Tibial nerve (tissue), 4 donors: Measurements from ENCODE around the gene EML6. TPM values are rescaled to one million over a fixed set of nuclear protein-coding genes. Genes with fewer than 3 reads are reported as not detected.

ENCODE experiments used
- DNase-seq, 2 donors: peaks; one replicate each; pipeline ENCODE4 v3.0.0-alpha.2; 2019; ENCODE audit warnings: low spot score in 2 of 2
- H3K27ac ChIP-seq, 4 donors: fragments of 200-600 bp; sonication (generic) in 3 of 4; one replicate each; pipeline ENCODE4 v1.5.1; 2017 to 2019; ENCODE audit warnings: mild to moderate bottlenecking in 1 of 4
- H3K27me3 ChIP-seq, 2 donors: fragments of 200-600 bp; sonication (generic) in 1 of 2; one replicate each; pipeline versions ENCODE4 v1.5.1 to v1.6.0; 2017 to 2019
- H3K36me3 ChIP-seq, 3 donors: fragments of 200-600 bp; sonication (generic); one replicate each; pipeline ENCODE4 v1.5.1; 2018 to 2019
- H3K4me1 ChIP-seq, 4 donors: fragments of 200-600 bp; sonication (generic) in 3 of 4; one replicate each; pipeline ENCODE4 v1.5.1; 2017 to 2019
- H3K4me3 ChIP-seq, 4 donors: fragments of 200-600 bp; sonication (generic) in 3 of 4; one replicate each; pipeline ENCODE4 v1.5.1; 2017 to 2019; ENCODE audit warnings: mild to moderate bottlenecking in 1 of 4, moderate library complexity in 1 of 4
- H3K9me3 ChIP-seq, 4 donors: fragments of 200-600 bp; sonication (generic) in 3 of 4; one replicate each; pipeline ENCODE4 v1.5.1; 2017 to 2019
- EP300 ChIP-seq, 2 donors: sonication (generic); formaldehyde crosslinking; IDR thresholded peaks; one replicate each; pipeline ENCODE4 v1.6.1; 2017; ENCODE audit warnings: antibody characterized with exemption in 2 of 2, mild to moderate bottlenecking in 1 of 2
- POLR2A ChIP-seq, 2 donors: fragments of 450-650 bp; IDR thresholded peaks; one replicate each; pipeline ENCODE4 v1.6.1; 2017; ENCODE audit warnings: antibody characterized with exemption in 2 of 2, mild to moderate bottlenecking in 2 of 2, moderate library complexity in 2 of 2
- WGBS, 2 donors: methylation state at CpG; one replicate each; pipeline ENCODE4 v1.1.5; 2018; 5-methylcytosine and 5-hydroxymethylcytosine counted together
- total RNA-seq, 4 donors: library from RNA; depleted of rRNA; stranded (reverse); fragments of >200 nt; gene quantifications; one replicate each; pipeline ENCODE4 v1.1.0, GENCODE V29; 2016
- TF ChIP-seq, protein P1 (sequence below), 5 experiments: fragments of 200-600 bp in 3 of 5; fragments of 450-650 bp in 2 of 5; sonication (generic) in 3 of 5; IDR thresholded peaks; one replicate each; pipeline ENCODE4 v1.5.1; 2016 to 2019; ENCODE audit warnings: antibody characterized with exemption in 5 of 5, mild to moderate bottlenecking in 3 of 5, moderate library complexity in 2 of 5

EML6 gene
- total RNA-seq, 4 donors from 2014 or later: 0.60 to 18.0 (median 0.93) TPM

DNA sequence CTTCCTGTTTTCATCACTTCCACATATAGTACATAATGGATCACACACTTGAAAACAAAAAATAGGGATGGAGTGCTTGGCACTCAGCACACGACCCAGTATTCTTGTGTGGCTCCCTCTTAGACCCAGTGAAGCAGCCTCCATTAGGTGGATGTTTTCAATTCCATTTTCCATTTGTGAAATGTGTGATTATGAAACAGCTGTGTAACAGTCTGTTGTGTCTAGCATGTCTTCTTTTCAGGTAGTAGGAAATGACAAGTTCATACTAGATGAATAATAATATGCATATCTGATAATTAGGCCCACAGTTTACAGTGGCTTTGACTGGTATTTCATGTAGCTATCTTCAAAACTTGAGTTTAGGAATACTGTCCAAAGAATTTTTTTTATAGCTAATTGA is 35.5 kb downstream of the EML6 start:
- 59 to 75% methylated on average over 1 of the region's 1 CpG for WGBS, 2 donors
- Histone ChIP-seq H3K4me3 (no peak overlapping the region), H3K4me1 (no peaks in the 10 kb centered on the region), H3K27me3 (no peaks in the 10 kb centered on the region), H3K36me3 (no peaks in the 10 kb centered on the region), H3K9me3 (no peaks in the 10 kb centered on the region), H3K27ac (no peak overlapping the region)
- DNase-seq: no peak
- TF ChIP-seq, protein P1, sequence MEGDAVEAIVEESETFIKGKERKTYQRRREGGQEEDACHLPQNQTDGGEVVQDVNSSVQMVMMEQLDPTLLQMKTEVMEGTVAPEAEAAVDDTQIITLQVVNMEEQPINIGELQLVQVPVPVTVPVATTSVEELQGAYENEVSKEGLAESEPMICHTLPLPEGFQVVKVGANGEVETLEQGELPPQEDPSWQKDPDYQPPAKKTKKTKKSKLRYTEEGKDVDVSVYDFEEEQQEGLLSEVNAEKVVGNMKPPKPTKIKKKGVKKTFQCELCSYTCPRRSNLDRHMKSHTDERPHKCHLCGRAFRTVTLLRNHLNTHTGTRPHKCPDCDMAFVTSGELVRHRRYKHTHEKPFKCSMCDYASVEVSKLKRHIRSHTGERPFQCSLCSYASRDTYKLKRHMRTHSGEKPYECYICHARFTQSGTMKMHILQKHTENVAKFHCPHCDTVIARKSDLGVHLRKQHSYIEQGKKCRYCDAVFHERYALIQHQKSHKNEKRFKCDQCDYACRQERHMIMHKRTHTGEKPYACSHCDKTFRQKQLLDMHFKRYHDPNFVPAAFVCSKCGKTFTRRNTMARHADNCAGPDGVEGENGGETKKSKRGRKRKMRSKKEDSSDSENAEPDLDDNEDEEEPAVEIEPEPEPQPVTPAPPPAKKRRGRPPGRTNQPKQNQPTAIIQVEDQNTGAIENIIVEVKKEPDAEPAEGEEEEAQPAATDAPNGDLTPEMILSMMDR (IDR thresholded peaks at IDR 0.05): no peak
- TF ChIP-seq EP300 (IDR thresholded peaks at IDR 0.05): no peak
- TF ChIP-seq POLR2A (IDR thresholded peaks at IDR 0.05): no peak

DNA sequence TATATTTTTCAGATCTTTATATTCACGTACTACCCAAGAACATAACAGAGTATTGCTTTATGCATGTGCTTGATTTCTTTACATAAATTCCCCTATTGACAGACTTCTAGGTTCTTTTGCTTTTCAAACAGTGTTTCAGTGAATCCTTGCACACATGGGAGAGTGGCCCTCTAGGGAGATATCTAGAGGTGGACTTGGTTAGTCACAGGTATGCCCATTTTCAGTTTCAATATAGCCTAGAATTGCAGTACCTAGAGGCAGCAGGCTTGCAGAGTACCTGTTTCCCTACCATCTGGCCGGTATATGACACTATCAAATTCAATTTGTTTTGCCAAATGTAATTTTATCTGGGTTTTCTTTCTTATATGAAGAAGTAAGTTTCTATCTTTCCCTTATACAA is 36.8 kb downstream of the EML6 start:
- TF ChIP-seq POLR2A (IDR thresholded peaks at IDR 0.05) (no peak), EP300 (IDR thresholded peaks at IDR 0.05) (no peak)
- TF ChIP-seq, protein P1 (IDR thresholded peaks at IDR 0.05): no peak

DNA sequence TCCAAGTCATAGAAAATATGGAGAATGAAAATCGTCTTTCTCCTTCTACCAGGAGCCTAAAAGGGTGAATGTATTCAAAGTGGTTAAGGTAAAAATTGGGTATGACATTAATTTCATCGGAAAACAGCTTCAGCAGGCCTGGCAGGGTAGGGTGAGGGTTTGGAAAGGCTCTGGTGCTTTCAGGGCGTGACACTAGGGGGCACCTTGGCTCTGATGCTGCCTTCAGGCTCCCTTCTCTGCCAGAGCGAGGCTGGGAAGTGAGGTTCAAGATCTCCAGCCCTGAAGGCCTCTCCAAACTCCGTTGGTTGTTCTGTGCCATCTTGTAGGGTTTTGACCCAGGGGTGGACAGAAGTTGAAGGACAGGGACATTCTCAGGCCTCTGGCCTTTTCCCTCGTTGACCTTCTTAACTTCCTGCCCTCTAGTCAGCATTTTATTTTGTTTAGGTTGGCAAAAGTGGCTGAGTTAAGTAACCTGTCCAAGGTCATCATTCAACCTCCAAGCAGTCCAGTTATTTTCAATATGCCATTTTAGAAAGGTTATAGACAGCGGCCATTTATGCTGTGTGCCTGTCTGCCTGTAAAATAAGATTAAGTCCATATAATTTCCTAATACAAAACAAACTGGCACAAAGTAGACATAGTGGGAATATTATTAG is 40.3 kb downstream of the EML6 start:
- 75 to 77% methylated on average over 7 of the region's 7 CpGs for WGBS, 2 donors
- Histone ChIP-seq H3K9me3 (no peaks in the 10 kb centered on the region), H3K27me3 (no peaks in the 10 kb centered on the region), H3K36me3 (no peaks in the 10 kb centered on the region), H3K4me1 (no peaks in the 10 kb centered on the region), H3K27ac (no peak overlapping the region), H3K4me3 (no peak overlapping the region)
- no peak for TF ChIP-seq POLR2A (IDR thresholded peaks at IDR 0.05)
- TF ChIP-seq, protein P1 (IDR thresholded peaks at IDR 0.05): no peak
- DNase-seq: no peak

More for the DNA sequence above, 36.8 kb downstream of the EML6 start:
- Histone ChIP-seq H3K4me3 (no peak overlapping the region), H3K36me3 (no peaks in the 10 kb centered on the region), H3K9me3 (no peaks in the 10 kb centered on the region), H3K27me3 (no peaks in the 10 kb centered on the region), H3K27ac (no peak overlapping the region), H3K4me1 (no peaks in the 10 kb centered on the region)
- 92 to 96% methylated on average over 2 of the region's 2 CpGs for WGBS, 2 donors
- no peak for DNase-seq

DNA sequence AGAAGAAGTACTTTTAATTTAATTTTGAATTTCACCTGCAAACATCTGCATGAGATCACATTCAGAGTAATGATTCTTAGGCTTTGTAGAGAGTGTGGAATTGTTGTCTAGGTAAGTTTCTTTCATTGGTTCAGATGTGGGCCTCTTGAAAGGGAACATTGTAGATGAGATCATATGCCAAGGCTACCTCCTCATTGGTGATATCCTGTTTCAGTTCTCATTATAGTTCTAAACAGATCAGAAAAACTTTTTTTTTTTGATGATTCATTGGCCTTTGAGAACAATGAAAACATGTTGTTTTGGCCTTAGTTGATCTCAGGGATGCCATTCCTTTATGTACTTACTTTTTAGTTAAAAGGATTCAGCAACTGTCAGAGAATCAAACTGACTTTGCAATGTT is 44.5 kb downstream of the EML6 start:
- Histone ChIP-seq H3K36me3 (no peaks in the 10 kb centered on the region), H3K4me3 (no peak overlapping the region), H3K4me1 (no peaks in the 10 kb centered on the region), H3K9me3 (no peaks in the 10 kb centered on the region), H3K27me3 (no peaks in the 10 kb centered on the region), H3K27ac (no peak overlapping the region)
- TF ChIP-seq, protein P1 (IDR thresholded peaks at IDR 0.05): no peak
- no peak for DNase-seq

DNA sequence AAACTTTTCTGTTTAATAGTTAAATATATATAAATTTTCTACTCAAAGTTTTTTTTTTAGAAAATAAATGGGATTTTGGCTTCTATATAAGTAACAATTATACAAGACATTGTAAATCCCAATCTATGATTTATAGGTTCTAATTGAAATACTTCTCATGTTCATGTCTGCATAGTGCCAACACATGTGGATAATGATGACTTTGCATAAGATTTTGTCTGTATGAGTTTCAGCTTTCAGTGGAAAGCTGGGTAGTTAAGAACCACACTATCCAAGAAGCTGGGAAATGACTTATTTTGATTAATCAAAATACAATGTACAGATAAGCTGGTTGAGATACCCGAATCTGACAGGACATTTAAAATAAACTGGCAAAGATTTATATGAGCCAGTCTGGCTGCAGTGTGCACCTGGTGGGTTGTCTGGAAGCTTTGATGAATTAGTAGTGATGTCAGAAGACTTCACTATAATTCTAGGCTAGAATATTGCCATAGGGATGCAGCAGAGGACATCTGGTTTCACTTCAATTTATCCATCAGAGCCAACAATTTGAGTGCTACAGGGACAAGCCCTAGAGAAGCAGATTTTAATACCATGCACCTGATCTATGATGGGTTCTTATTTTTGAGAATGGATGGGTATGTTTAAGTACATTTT is 45.4 kb downstream of the EML6 start:
- Histone ChIP-seq H3K27me3 (no peaks in the 10 kb centered on the region), H3K4me3 (no peak overlapping the region), H3K27ac (no peak overlapping the region), H3K36me3 (no peaks in the 10 kb centered on the region), H3K4me1 (no peaks in the 10 kb centered on the region), H3K9me3 (no peaks in the 10 kb centered on the region)
- DNase-seq: no peak
- TF ChIP-seq EP300 (IDR thresholded peaks at IDR 0.05) (no peak), POLR2A (IDR thresholded peaks at IDR 0.05) (no peak)
- TF ChIP-seq, protein P1 (IDR thresholded peaks at IDR 0.05): no peak
- WGBS, 2 donors: 58 to 68% methylated on average over 1 of the region's 1 CpG
